HG02571 (cell line): Measurements from ENCODE around the gene HS3ST4.
"Not testable (repeated sequence)": the region's sequence is repeated elsewhere in the genome, so short reads cannot be mapped to it uniquely, and the experiment has no call there.

ENCODE experiments used
- ATAC-seq: cut with Tn5 transposase; IDR thresholded peaks from one replicate; pipeline ENCODE4 v1.9.1; 2021; ENCODE audit warnings: mild to moderate bottlenecking, moderate library complexity; ENCODE audit not compliant: unreplicated experiment

HS3ST4 gene

DNA sequence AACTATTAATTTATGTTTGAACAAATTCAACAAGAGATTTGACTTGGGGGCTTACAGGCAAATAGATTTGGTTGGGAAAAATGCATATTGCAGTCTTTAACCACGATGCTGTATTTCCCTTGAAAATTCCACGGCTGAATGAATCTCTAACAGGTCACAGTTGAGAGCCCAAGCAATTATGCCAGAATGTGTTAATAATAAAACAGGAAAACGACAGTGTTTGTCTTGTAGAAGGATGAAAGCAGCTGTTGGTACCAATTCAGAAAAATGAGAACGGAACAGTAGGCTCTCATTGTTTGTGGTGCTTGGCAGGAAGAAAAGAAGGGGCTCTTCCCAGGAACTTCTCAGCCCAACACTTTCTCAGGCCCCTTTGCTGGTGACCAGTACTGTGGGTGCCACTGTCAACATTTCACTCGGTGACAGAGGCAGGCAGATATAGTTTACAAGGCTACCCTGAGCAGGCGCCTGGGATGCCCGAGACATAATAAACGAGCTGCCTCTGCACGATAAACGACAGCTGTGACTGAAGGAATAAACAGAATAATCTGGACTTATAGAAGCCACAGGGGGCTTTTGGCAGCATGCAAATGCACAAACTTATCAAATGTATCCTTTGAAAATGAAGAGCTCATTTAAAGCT lies 387.1 kb downstream of the HS3ST4 start:
- no peak for ATAC-seq

DNA sequence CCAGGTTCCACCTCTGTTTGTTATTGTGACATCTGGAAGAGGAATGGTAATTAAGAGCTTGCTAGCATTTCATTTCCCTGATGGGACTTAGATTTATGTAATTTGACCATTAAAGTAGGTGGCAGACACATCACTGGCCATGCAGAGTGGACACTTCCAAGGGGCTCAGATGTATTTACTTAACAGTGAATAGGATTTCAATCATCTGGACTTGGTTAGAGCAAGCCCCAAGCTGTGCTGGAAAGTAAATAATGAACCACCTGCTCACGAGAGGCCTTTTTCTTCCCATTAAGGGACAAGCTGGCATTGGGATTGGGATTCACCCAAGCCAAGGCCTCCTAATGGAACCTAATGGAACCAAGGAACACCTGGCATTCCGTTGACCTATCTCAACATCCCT lies 395.3 kb downstream of the HS3ST4 start:
- ATAC-seq = no peak

DNA sequence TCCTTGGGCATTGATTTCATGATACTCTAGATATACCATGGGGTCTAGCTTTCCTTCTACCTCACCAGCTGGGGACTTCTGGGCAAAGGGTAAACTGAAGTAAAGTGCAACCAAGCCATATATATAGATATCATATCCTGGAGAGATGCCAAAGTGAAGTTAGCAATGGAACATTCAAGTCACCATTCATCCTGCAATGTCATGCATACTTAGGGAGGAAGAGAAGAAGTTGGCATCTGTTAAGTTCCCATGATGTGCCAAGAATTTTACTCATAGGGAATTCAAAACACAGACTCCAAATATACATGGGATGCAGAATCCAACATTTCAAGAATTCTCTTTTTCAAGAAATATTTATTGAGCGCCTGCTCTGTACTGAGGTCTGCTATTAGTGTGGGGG lies 399.8 kb downstream of the HS3ST4 start:
- ATAC-seq = no peak

DNA sequence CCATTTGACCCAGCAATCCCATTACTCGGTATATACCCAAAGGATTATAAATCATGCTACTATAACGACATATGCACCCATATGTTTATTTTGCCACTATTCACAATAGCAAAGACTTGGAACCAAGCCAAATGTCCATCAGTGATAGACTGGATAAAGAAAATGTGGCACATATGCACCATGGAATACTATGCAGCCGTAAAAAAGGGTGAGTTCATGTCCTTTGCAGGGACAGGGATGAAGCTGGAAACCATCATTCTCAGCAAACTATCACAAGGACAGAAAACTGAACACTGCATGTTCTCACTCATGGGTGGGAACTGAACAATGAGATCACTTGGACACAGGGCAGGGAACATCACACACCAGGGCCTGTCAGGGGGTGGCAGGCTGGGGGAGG lies 406.4 kb downstream of the HS3ST4 start:
- not testable (repeated sequence) for ATAC-seq

DNA sequence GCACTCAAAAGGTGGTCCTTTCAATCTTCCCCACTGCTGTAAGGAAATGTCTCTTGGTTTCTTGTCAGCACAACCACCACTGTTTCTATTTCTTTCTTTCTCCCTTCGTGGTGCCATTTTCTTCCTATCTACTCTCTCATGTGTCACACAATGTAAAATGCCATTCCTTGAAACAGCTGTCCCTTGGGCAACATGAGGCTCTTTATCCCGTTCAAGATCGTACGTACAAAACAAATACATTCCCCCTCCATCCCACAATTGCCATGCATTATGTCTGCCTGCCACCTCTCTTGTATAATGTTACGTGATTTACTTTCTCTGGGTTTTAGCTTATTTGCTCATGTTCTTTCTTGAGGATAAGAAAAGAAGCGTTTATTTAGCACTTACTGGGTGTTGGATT lies 410.6 kb downstream of the HS3ST4 start:
- ATAC-seq = no peak

DNA sequence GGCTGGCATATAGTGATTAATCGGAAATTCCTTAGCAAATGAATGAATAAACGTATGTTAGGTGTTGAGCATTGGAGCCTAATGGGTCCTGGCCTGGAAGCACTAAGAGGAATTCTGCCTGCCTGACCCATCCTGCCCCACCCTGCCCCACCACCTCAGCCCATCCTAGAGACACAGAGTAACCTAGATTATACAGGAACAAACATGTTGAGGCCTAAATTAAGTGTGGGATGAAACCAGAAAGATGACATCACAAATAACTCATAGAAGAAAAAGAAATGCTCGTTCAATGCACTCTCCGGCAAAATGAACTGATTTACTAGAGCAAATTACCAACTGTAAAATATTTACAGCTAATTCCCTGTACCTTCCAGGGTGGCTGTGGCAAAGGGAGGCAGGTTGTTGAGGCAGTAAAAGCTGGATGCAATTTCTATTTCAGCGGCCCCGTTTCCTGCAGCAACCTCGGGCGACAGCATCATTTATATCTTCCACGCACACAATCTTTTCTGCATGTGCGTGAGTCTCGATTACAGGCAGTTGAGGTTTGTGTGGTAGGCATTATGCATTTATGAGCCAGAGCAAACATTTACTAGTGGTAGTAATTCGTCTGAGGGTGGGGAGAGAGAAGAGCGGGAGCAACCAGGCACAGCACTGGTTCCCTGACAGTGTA lies 417.2 kb downstream of the HS3ST4 start:
- no peak for ATAC-seq

DNA sequence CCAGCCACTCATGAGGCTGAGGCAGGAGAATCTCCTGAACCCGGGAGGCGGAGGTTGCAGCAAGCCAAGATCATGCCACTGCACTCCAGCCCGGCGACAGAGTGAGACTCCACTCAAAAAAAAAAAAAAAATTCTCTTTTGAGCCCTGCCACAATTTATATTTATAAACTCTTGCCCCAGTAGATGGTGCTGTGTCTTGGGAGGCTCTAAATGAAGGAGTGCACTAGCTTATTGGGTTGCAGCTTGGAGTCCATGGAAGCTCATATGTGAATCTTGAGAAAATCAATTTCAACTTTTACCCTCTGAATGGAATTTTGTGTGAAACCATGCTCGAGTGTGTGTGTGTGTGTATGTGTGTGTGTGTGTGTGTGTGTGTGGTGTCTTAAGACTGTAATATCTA lies 420.1 kb downstream of the HS3ST4 start:
- ATAC-seq = no peak

DNA sequence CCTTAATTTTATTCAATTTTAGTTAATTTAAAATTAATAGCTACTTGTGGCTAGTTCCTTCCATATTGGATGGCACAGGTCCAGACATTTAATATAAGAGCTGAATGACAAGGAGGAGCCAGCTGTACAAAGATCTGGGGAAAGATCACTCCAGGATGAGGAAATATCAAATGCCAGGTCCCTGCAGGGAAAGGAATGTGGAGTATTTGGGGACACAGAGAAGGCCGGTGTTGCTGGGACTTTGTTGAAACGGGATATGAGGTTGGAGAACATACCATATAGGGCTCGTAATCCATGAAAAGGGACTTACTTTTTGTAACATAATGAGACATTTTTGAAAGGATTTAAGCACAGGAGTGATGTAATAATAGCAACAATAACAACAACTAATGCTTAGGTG lies 426.8 kb downstream of the HS3ST4 start:
- ATAC-seq = no peak

DNA sequence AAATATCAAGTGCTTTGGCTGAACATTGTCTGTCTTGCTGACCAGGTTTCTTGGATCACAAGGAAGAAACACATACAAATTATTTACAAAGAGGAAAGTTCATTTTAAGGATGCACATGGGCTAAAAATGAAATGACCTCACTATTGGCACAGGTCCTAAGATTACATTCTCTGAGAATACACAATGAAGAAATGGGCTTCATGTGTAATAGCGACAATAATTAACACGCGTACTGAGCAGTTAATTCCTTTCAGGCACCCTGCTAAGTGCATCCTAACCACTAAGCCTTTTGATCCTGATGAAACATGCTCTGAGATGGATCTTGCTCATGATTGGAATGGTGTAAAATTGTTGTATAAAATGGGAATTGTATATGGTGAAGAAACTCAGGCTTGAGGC lies 429.0 kb downstream of the HS3ST4 start:
- ATAC-seq = no peak

DNA sequence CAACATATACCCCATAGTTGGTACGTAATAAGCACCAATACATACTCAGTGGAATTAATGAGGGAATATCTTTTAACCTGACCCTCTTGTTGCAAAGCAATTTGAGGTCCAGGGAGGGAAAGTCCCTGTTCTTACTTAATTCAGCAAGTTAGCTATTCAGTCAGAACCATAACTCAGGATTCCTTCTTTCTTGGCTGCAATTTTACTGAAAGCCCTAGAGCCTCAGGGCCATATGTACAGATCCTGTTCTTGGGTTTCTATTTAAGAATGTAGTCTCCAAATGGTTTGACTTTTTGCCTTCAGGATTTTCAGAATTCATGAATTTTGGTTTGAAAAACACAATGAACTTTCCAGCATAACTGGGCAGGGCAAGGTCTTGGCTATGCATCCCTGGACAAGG lies 436.5 kb downstream of the HS3ST4 start:
- no peak for ATAC-seq

DNA sequence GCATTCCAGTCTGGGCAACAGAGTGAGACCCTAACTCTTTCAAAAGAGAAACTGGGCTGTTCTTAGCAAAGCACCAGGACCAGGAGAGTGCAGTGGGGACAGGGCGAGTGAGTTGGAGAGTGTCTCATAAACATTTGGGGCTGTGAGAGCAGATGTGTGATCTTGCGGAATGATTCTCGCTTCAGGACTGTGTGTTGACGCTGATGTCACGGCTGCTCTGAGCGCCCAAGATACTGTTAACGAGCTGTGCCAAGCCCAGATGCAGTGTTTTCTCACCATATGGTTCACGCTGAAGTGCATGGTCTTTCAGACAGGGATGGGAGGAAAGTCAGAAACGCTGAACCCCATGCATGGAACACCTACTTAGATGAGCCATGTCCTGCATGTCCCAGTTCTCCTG lies 438.2 kb downstream of the HS3ST4 start:
- no peak for ATAC-seq

DNA sequence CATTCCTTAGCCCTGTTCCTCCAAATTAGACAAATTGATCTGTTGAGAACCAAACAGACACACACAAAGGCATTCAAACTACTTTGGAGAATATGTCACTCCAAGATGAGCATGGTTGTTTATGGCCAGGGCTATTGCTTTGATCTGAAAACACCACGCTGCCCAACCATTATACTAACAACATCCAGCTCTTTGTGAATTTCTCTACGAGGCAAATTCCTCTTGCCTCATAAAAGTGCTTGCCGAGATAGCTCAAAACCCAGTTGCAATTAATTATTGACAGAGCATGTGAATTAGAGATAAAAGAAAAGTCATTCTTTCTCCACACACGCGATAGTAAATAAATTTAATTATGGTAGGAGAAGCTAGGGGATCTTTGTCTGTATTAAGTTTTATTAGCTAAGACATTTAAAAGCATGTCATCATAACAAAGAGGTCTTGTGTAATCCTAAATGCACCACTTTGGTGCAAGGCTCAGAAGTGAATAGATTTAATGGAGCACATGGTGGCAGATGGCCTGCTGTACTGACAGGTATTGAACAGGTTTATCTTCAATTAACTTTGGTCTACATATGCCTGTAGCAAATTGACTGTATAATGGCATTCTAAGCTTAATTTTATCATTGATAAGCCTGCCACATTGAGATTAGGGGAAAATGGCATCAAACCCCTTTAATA lies 441.8 kb downstream of the HS3ST4 start:
- ATAC-seq = no peak

DNA sequence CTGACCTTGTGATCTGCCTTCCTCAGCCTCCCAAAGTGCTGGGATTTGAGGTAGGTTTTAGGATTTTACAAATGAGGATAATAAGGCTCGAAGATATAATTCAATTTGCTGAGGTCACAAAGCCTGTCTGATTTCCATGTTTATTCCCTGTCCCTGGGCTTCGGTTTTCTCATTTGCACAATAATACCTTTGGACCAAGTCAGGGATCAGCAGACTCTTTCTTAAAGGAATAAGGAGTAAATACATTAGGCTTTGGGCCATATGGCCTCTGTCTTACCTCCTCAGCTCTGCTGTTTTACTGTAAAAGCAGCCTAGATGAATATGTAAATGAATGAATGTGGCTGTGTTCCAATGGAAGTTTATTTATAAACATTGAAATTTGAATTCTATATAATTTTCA lies 442.8 kb downstream of the HS3ST4 start:
- ATAC-seq = no peak

DNA sequence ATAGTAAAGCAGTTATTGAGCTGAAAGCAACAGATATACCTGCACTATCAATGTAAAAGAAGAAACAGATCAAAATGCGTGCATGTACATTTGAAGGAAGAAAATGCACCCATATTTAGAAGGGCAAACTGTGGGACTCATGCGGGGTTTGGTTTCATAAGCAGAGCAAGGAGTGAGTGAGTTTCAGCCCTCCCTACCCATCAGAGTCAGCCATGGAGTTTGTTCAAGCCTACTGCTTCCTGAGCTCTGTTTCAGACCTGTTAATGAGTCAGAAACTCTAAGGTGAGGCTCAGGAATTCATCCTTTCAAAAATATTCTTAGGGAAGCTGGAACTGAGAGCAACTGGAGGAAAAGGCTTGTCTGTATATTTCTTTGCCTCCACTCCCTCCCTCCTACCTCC lies 446.2 kb downstream of the HS3ST4 start:
- ATAC-seq = no peak

DNA sequence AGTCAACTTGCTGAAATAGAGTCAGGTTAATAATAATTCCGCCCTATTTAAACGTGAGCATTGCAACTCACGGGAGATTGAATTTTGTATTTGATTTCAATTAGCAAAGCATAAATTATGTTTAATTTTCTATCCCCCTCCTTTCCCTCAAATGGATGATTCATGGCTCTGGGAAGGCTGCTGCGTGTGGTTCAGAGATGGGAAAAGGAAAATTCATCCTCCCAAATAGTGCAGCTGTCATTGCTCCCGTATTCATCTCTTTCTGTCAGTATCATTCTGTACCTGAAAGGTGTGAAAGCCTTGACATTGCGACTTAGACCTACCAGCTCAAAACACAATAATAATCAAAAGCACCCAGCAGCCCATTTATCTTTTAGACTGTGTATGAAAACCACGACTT lies 447.3 kb downstream of the HS3ST4 start:
- ATAC-seq = no peak

DNA sequence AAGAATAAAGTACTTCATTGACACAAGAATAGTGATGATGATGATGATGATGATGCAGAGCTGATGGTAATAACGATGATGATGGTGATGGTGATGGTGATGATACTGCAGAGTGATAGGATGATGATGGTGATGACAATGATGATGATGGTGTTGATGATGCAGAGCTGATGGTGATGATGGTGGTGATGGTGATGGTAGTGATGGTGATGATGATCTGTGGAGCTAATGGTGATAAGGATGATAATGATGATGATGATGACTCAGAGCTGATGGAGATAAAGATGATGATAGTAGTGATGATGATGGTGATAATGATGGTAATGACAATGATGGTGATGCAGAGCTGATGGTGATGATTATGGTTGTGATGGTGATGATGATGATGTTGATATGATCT lies 448.1 kb downstream of the HS3ST4 start:
- ATAC-seq = no peak

DNA sequence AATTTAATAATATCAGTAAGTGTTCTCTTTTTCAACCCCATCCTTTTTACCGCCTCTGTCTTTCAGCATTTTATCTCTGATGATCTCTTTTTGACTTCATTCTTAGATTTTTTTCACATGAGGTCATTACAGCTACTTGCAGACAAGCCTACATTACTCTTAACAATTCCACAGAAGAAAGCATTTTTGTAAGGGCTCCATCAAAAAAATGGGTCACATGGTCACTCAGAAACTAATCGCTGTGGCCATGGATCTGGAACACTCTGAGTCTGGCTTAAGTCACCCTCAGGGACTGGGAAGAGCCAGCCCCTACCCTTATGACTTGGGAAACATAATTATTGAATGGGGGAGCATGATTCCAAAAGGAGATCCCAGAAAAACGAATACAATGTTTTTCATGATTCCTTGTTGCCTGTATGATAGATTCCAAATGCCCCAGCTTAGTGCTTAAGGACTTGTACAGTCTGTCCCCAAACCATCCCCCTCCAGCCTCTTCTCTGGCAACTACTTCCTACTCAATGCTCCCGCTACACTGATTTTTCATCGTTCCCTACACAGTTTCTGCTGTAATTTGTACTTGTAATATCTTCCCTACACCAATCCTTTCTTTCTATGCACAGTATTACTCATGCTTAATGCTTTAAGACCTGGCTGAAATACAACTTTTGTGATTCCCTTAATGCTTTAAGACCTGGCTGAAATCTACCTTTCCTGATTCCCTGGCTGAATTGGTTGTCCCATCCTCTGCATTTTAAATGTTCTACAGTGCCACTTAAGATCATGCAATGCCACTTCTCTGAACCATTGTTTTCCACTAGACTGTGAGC lies 457.8 kb downstream of the HS3ST4 start:
- ATAC-seq = no peak

DNA sequence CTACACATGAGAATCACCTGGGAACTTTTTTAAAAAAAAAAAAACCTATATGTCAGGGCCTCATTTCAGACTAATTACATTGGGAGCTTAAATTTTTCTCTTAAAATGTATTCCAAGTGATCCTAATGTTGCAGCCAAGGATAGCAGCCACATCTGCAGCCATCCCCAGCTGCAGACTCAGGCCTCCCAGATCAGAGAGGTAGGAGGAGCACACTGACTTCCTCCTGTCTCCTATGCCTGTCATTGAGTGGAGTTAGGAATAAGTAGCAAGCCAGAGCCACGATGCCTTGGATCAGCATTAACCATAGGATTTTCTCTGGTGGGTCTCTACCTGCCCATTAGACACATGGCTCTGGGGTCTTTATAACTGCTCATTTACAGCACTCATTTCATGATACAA lies 463.5 kb downstream of the HS3ST4 start:
- ATAC-seq = no peak

DNA sequence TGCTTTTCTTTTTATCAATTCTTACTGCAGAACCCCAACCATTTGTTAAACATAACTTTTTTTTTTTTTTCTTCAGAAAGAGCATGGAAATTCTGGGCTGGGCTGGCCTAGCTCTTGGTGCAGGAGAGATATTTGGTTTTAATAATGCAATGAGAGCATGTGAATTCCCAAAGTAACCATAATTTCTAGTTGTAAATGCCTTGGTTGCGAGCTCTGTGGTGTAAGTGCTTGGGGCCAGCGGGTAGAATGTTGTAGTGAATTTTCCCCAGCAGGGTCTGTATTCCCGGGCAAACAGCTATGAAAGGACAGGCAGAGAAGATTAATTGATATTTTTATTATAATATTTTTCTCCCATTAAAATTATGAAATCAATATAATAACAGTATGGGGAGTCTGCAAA lies 465.6 kb downstream of the HS3ST4 start:
- no peak for ATAC-seq

DNA sequence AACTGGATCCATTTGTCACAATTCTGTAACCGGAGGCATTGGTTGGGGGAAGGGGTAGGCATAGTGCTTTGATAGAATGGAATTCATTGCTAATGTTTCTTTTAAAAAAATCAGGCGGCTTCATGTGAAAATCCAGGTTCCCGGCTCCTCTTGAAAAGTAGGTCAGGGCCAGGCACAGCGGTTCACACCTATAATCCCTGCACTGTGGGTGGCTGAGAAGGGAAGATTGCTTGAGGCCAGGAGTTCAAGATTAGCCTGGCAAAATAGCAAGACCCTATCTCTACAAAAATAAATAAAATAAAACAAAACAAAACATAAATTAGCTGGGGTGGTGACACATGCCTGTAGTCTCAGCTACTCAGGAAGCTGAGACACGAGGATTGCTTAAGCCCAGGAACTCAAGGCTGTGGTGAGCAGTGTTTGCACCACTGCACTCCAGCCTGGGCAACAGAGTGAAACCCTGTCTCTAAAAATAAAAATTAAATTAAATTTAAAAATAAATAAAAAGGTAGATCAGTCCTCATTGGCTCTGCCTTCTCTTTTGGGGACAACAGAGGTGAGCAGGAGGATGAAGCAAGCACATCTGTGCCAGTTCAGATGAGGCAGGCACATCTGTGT lies 466.5 kb downstream of the HS3ST4 start:
- ATAC-seq = no peak
